Measurements from ENCODE around the gene CHD3.
A peak's percentile ranks its signal among the peaks of the same experiment; 100 is the strongest.

The CHD3 gene

GRCh38 chr17:7843536-7844291 is 44.9 kb upstream of the CHD3 start (continued):
- TF ChIP-seq ZNF654 (tag by site-specific recombination; IDR thresholded peaks at IDR 0.05; ENCODE audit: low read depth) (no peak), ZNF146 (tag by site-specific recombination; IDR thresholded peaks at IDR 0.05) (no peak), GLIS2 (tag by site-specific recombination; IDR thresholded peaks at IDR 0.05) (peak; percentile 62), TCF7L2 (IDR thresholded peaks at IDR 0.05; ENCODE audit: borderline replicate concordance, low read depth, low read length) (no peak), ZBTB20 (tag by site-specific recombination; IDR thresholded peaks at IDR 0.05) (peak; percentile 40; the same call in 1 of the 2 replicates), ZNF350 (tag by site-specific recombination; IDR thresholded peaks at IDR 0.05) (no peak), ZNF623 (tag by site-specific recombination; IDR thresholded peaks at IDR 0.05) (no peak), ZNF112 (tag by site-specific recombination; IDR thresholded peaks at IDR 0.05) (no peak), ZIC2 (tag by site-specific recombination; IDR thresholded peaks at IDR 0.05) (peak; percentile 56; the same call in 1 of the 2 replicates), SCRT2 (tag by site-specific recombination; IDR thresholded peaks at IDR 0.05) (no peak), PRDM1 (tag by site-specific recombination; IDR thresholded peaks at IDR 0.05) (peak; percentile 98), ZBTB21 (tag by site-specific recombination; IDR thresholded peaks at IDR 0.05) (peak; percentile 96), ZNF341 (tag by site-specific recombination; IDR thresholded peaks at IDR 0.05; ENCODE audit: low read depth) (peak; percentile 76), ZNF18 (tag by site-specific recombination; IDR thresholded peaks at IDR 0.05) (no peak), ZNF548 (tag by site-specific recombination; IDR thresholded peaks at IDR 0.05) (no peak), PRDM10 (tag by site-specific recombination; IDR thresholded peaks at IDR 0.05) (peak; percentile 93), MZF1 (tag by site-specific recombination; IDR thresholded peaks at IDR 0.05; ENCODE audit: borderline replicate concordance) (no peak), ZNF624 (tag by site-specific recombination; IDR thresholded peaks at IDR 0.05) (no peak), ZNF394 (tag by site-specific recombination; IDR thresholded peaks at IDR 0.05; ENCODE audit: borderline replicate concordance) (no peak; the same call in 1 of the 2 replicates), SCRT1 (tag by site-specific recombination; IDR thresholded peaks at IDR 0.05; ENCODE audit: borderline replicate concordance) (no peak), ZNF692 (tag by site-specific recombination; IDR thresholded peaks at IDR 0.05) (peak; percentile 50; the same call in 1 of the 2 replicates), KLF1 (tag by site-specific recombination; IDR thresholded peaks at IDR 0.05) (0 out of 2 replicates have a peak, but pooled peaks have one; percentile 38), EGR2 (tag by site-specific recombination; IDR thresholded peaks at IDR 0.05; ENCODE audit: low read depth) (peak; percentile 82), ZFP41 (tag by site-specific recombination; IDR thresholded peaks at IDR 0.05; ENCODE audit: borderline replicate concordance) (no peak), ZNF585B (tag by site-specific recombination; IDR thresholded peaks at IDR 0.05) (no peak)
- TF ChIP-seq, protein P1, sequence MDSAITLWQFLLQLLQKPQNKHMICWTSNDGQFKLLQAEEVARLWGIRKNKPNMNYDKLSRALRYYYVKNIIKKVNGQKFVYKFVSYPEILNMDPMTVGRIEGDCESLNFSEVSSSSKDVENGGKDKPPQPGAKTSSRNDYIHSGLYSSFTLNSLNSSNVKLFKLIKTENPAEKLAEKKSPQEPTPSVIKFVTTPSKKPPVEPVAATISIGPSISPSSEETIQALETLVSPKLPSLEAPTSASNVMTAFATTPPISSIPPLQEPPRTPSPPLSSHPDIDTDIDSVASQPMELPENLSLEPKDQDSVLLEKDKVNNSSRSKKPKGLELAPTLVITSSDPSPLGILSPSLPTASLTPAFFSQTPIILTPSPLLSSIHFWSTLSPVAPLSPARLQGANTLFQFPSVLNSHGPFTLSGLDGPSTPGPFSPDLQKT (IDR thresholded peaks at IDR 0.05; ENCODE audit: borderline replicate concordance, low read depth, low read length), result no peak
- TF ChIP-seq, protein P2, sequence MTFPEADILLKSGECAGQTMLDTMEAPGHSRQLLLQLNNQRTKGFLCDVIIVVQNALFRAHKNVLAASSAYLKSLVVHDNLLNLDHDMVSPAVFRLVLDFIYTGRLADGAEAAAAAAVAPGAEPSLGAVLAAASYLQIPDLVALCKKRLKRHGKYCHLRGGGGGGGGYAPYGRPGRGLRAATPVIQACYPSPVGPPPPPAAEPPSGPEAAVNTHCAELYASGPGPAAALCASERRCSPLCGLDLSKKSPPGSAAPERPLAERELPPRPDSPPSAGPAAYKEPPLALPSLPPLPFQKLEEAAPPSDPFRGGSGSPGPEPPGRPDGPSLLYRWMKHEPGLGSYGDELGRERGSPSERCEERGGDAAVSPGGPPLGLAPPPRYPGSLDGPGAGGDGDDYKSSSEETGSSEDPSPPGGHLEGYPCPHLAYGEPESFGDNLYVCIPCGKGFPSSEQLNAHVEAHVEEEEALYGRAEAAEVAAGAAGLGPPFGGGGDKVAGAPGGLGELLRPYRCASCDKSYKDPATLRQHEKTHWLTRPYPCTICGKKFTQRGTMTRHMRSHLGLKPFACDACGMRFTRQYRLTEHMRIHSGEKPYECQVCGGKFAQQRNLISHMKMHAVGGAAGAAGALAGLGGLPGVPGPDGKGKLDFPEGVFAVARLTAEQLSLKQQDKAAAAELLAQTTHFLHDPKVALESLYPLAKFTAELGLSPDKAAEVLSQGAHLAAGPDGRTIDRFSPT (tag by site-specific recombination; IDR thresholded peaks at IDR 0.05), result peak; percentile 69; the same call in 1 of the 2 replicates
- TF ChIP-seq, protein P3, sequence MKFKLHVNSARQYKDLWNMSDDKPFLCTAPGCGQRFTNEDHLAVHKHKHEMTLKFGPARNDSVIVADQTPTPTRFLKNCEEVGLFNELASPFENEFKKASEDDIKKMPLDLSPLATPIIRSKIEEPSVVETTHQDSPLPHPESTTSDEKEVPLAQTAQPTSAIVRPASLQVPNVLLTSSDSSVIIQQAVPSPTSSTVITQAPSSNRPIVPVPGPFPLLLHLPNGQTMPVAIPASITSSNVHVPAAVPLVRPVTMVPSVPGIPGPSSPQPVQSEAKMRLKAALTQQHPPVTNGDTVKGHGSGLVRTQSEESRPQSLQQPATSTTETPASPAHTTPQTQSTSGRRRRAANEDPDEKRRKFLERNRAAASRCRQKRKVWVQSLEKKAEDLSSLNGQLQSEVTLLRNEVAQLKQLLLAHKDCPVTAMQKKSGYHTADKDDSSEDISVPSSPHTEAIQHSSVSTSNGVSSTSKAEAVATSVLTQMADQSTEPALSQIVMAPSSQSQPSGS (tag by site-specific recombination; IDR thresholded peaks at IDR 0.05; ENCODE audit: low read depth), result peak; percentile 91
